Embryonic facial prominence (tissue), 1 donor: ENCODE data around the gene L1CAM.

ENCODE experiments used
- DNase-seq: peaks from one replicate; pipeline ENCODE4 v3.0.0-alpha.2; 2016; ENCODE audit errors: extremely low spot score

The L1CAM gene

GRCh38 chrX:153865321-153865580 is 20.7 kb downstream of the L1CAM start:
- no peak for DNase-seq

- no peak for DNase-seq
Measured at GRCh38 chrX:153864561-153865320, 21.2 kb downstream of the L1CAM start.

GRCh38 chrX:153864101-153864500 is 21.9 kb downstream of the L1CAM start:
- no peak for DNase-seq

- DNase-seq: no peak
Measured at GRCh38 chrX:153863251-153863991, 22.6 kb downstream of the L1CAM start.

GRCh38 chrX:153862369-153863250 is 23.4 kb downstream of the L1CAM start:
- no peak for DNase-seq

- no peak for DNase-seq
Measured at GRCh38 chrX:153861733-153862310, 24.2 kb downstream of the L1CAM start.

GRCh38 chrX:153861151-153861550 is 24.8 kb downstream of the L1CAM start:
- no peak for DNase-seq

- no peak for DNase-seq
Measured at GRCh38 chrX:153857348-153857903, 28.5 kb downstream of the L1CAM start.

GRCh38 chrX:153854702-153855101 is 31.3 kb downstream of the L1CAM start:
- no peak for DNase-seq

- DNase-seq: no peak
Measured at GRCh38 chrX:153853902-153854267, 32.1 kb downstream of the L1CAM start.

- DNase-seq: no peak
Measured at GRCh38 chrX:153853180-153853901, 32.6 kb downstream of the L1CAM start.

GRCh38 chrX:153851981-153852380 is 34.0 kb downstream of the L1CAM start:
- no peak for DNase-seq

- no peak for DNase-seq
Measured at GRCh38 chrX:153848325-153848724, 37.6 kb downstream of the L1CAM start.

GRCh38 chrX:153845842-153846241 is 40.1 kb downstream of the L1CAM start:
- no peak for DNase-seq

GRCh38 chrX:153845195-153845594 is 40.8 kb downstream of the L1CAM start:
- DNase-seq: no peak

- no peak for DNase-seq
Measured at GRCh38 chrX:153844509-153845082, 41.4 kb downstream of the L1CAM start.

GRCh38 chrX:153836921-153837320 is 49.1 kb downstream of the L1CAM start:
- DNase-seq: no peak

GRCh38 chrX:153832728-153833127 is 53.2 kb downstream of the L1CAM start:
- DNase-seq: no peak

GRCh38 chrX:153831429-153832150 is 54.4 kb downstream of the L1CAM start:
- DNase-seq: no peak
